COLO668 (cell line): ENCODE measurements around the gene B4GALT3.

ENCODE experiments used
- DNase-seq: peaks from one replicate; lab custom pipeline; 2025; ENCODE audit not compliant: unreplicated experiment; lab: John Stamatoyannopoulos, UW

The B4GALT3 gene

GRCh38 chr1:161206411-161207140 lies 29.3 kb upstream of the B4GALT3 start:
- DNase-seq = no peak

- DNase-seq = peak; percentile 98
Observed at GRCh38 chr1:161201836-161202712, 24.8 kb upstream of the B4GALT3 start, which contains the start of gene NDUFS2. Gene NDUFS2 (plus strand): TSS chr1:161202367. CDS start chr1:161202386, 19 bp downstream.

- DNase-seq = no peak
Observed at GRCh38 chr1:161200992-161201835, 23.9 kb upstream of the B4GALT3 start.

GRCh38 chr1:161200421-161200991 lies 23.2 kb upstream of the B4GALT3 start:
- no peak for DNase-seq

GRCh38 chr1:161199506-161200139 lies 22.3 kb upstream of the B4GALT3 start:
- no peak for DNase-seq

- DNase-seq = no peak
Observed at GRCh38 chr1:161198897-161199431, 21.7 kb upstream of the B4GALT3 start, which contains the start of gene ADAMTS4. Gene ADAMTS4 (minus strand): TSS chr1:161199054. CDS start chr1:161198627, 427 bp downstream.

- DNase-seq = peak; percentile 58
Observed at GRCh38 chr1:161198194-161198896, 21.0 kb upstream of the B4GALT3 start.

- DNase-seq = no peak
Observed at GRCh38 chr1:161197560-161198193, 20.4 kb upstream of the B4GALT3 start.

- no peak for DNase-seq
Observed at GRCh38 chr1:161196521-161197451, 19.5 kb upstream of the B4GALT3 start.

GRCh38 chr1:161196111-161196510 lies 18.8 kb upstream of the B4GALT3 start:
- DNase-seq = no peak

- no peak for DNase-seq
Observed at GRCh38 chr1:161195171-161195570, 17.9 kb upstream of the B4GALT3 start.

- DNase-seq = no peak
Observed at GRCh38 chr1:161193561-161194235, 16.4 kb upstream of the B4GALT3 start.

GRCh38 chr1:161192476-161193465 lies 15.5 kb upstream of the B4GALT3 start:
- DNase-seq = peak; percentile 48

GRCh38 chr1:161191971-161192370 lies 14.7 kb upstream of the B4GALT3 start:
- no peak for DNase-seq

GRCh38 chr1:161190962-161191521 lies 13.7 kb upstream of the B4GALT3 start:
- DNase-seq = no peak

- DNase-seq = no peak
Observed at GRCh38 chr1:161189036-161189435, 11.7 kb upstream of the B4GALT3 start.
